ENCODE results near the gene ARHGAP36.

DNA sequence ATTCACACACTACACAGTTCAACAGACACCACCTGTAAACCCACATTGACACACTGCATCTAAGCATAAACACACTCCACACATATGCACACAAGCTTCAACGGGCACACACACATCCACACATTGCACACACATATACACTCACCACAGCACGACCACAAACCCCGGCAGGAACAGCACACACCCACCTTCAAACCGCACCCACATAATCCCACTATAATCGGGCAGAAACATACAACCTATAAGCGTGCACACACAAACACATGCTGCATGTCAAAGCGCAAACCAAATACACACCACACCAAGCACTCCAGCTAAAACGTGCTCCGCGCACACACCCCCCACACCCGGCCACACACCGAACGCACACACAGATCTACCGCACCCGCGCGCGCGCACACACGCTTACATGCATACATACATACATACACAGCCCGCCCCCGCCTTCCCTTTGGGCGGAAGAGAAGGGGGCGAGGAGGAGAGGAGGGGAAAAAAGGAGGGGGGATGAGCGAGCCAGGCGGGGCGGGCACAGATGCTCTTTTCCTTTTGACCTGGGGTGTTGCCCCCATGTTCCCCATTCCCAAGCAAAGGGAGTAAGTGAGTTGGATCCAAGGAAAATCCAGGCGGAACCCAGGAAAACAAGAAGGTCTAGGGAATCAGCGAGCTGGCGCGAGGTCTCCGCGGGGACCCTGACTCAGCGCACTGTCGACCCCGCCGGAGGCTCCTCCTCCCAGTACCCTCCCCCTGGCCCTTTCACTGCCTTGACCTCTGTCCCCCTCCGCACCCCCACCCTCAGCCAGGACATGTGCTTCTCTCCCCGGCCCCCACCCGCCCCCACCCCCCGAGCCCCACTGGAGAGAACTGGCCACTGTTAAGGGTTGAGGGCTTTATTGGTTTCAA is 9.9 kb downstream of the ARHGAP36 start:
- TF ChIP-seq, protein P1, sequence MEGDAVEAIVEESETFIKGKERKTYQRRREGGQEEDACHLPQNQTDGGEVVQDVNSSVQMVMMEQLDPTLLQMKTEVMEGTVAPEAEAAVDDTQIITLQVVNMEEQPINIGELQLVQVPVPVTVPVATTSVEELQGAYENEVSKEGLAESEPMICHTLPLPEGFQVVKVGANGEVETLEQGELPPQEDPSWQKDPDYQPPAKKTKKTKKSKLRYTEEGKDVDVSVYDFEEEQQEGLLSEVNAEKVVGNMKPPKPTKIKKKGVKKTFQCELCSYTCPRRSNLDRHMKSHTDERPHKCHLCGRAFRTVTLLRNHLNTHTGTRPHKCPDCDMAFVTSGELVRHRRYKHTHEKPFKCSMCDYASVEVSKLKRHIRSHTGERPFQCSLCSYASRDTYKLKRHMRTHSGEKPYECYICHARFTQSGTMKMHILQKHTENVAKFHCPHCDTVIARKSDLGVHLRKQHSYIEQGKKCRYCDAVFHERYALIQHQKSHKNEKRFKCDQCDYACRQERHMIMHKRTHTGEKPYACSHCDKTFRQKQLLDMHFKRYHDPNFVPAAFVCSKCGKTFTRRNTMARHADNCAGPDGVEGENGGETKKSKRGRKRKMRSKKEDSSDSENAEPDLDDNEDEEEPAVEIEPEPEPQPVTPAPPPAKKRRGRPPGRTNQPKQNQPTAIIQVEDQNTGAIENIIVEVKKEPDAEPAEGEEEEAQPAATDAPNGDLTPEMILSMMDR (IDR thresholded peaks at IDR 0.05; ENCODE audit: low read length), result no peak
- TF ChIP-seq EZH2 (IDR thresholded peaks at IDR 0.05; ENCODE audit: borderline replicate concordance, low read length), result no peak

Measured in OCI-LY1 (cell line).